Stimulated activated CD4-positive, alpha-beta T cell treated with anti-CD3 and anti-CD28 coated beads, Interleukin-2, amount 100 ng/mL, for 4 hours (primary cell): Measurements from ENCODE around the gene NHSL1.
A peak's percentile ranks its signal among the peaks of the same experiment; 100 is the strongest.
"Not testable (repeated sequence)": the region's sequence is repeated elsewhere in the genome, so short reads cannot be mapped to it uniquely, and the experiment has no call there.

ENCODE experiments used
- DNase-seq: peaks from one replicate; pipeline ENCODE4 v3.0.0-alpha.2; 2020; ENCODE audit warnings: low read depth

The NHSL1 gene

DNA sequence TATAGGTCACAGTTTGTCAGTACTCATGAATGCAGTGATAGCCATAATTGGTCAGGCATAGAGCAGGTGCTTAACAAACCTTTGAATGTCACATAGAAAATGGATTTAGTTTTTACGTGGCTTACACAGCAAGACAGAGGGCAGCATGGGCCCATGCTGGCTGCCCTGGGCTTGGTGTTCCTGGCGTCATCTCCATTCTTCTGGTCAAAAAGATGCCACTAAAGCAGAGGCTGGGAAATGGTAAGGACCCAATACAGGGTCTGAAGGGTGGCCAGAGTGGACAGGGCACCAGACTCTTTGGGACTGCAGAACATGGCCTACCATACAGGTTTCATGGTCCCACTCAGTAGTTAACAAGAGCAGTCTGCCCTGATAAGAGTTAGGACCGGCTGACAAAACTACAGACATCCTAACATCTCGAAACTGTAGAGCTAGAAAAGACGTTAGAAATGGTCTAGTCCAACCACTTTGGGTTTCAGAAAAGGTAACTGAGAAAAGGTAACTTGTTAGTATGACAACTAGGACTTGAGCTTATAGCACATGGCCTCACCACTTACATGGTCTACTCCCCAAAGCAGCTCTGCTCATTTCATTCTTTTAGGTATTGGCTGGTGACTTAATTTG lies 72.7 kb downstream of the NHSL1 start:
- no peak for DNase-seq

GRCh38 chr6:138425256-138425655 lies 74.0 kb downstream of the NHSL1 start:
- DNase-seq = not testable (repeated sequence)

DNA sequence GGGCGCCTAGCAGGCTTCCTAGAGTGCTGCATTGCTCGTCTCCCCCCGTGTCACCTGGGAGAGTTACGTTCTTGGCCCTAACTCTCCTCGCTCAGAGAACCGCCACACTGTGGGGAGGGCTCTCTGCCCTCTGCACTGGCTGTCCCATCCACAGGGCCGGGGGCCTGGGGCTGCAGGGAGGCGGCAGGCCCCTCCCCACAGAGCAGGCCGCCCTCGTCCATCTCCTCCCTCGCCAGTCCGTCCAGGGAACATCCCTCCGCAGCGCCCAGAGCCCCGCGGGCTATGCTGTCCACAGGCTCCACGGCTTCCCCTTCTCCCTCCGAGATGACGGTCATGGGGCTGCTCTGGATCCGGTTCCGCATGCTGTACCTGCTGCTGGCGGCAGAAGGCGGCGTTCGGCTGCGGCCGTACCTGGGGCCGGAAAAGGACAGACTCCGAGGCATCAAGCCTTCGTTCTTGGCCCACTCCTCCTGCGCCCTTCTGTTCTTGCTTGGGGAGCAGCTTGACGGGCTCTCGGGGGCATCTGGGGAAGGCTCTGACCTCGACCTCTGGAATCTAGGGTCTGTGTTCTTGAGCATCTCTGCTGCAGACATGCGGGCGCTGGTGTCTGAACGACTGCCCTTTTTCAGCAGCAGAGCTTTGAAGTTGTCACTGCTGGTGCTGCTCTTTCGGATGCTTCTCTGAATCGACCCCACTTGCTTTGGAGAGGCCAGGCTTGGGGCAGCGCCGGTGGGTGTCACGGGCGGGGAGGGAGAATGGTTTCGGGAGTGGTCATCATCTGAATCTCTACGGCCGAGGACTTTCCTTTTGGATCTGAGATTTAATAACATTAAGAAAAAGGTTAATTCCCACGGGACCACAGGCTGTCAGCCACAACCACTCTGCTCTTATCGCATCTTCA lies 75.0 kb downstream of the NHSL1 start:
- DNase-seq = no peak

GRCh38 chr6:138422861-138423260 lies 76.4 kb downstream of the NHSL1 start:
- DNase-seq = no peak

- no peak for DNase-seq
Measured at GRCh38 chr6:138421608-138422007, 77.7 kb downstream of the NHSL1 start.

GRCh38 chr6:138421089-138421488 lies 78.2 kb downstream of the NHSL1 start:
- DNase-seq = no peak

GRCh38 chr6:138420356-138420755 lies 78.9 kb downstream of the NHSL1 start:
- no peak for DNase-seq

- no peak for DNase-seq
Measured at GRCh38 chr6:138419766-138420165, 79.5 kb downstream of the NHSL1 start.

DNA sequence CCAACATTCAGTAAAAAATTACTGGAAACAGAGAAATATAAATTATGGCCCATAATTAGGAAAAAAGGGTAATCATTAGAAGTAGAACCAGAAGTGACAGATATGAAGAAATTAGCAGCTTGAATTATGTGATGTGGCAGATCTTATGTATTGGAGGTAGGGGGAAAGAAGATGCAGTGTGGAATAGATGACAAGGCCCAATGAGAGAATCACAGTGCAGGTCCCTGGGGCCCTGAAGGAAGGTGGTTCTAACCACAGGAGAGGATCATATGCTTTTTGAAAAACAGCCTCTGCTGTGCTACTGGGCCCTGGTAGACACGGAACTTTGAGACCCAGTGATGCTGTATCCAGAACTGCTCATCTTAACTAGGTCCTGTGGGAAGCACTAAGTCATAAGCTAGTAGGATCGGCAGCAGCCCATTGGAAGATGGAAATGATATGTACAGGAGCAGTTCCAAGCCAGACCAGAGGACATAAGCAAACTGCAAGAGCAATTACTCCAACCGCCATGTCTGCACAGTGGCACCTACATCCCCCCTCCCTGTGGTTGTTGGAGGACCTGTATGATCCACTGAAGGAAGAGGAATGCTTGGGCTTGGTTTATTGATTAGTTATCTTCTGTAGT lies 81.1 kb downstream of the NHSL1 start:
- DNase-seq = no peak

DNA sequence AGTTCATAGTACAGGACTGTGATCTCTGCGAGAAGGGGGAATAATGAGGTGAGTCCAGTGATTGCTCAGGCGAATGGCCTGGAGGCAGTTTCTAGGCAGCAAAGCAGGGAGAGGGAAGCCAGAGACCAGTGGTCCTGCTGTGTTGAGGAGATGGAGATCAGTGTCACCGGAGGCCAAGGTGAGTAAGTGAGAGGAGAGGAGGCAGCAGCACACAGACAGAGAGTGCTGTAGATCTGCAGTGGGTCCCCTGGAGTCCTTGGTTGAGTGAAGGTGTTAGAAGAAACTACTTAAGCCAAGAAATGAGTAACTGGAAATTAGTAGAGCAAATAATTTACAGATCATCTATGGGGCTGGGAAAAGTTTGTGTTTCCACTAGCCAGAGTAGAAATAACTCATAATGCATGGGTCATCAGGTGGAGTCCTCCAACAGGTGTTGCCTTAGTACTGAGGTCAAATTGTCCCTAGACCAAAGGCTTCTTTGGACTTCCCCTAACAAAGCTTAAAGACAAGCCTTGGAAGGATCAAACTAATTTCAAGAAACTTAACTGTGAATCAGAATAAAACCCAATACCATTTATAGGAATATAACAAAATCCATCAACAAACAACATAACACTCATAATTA lies 81.7 kb downstream of the NHSL1 start:
- no peak for DNase-seq

GRCh38 chr6:138416206-138416605 lies 83.1 kb downstream of the NHSL1 start:
- DNase-seq = no peak

DNA sequence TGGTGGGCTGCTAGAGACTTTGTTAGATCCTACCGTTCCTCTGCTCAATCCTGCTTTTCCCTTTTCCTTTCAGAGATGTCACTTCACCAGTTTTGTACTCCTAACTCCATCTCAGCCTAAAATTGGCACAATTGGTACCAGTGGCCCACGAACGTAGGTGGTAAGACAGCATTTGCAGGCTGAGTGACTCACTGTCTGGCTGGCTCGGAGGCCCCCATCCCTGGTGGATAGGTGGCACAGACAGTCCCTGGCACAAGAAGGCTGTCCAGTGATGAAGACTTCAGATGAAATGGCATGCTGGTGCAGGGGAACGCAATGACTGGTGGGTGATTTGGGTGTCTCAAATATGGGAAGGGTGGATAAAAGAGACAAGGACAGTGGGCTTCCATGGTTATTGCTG lies 84.2 kb downstream of the NHSL1 start:
- no peak for DNase-seq

GRCh38 chr6:138410972-138411880 lies 88.1 kb downstream of the NHSL1 start:
- no peak for DNase-seq

GRCh38 chr6:138410048-138410735 lies 89.1 kb downstream of the NHSL1 start:
- DNase-seq = no peak

- no peak for DNase-seq
Measured at GRCh38 chr6:138406443-138406842, 92.9 kb downstream of the NHSL1 start.

DNA sequence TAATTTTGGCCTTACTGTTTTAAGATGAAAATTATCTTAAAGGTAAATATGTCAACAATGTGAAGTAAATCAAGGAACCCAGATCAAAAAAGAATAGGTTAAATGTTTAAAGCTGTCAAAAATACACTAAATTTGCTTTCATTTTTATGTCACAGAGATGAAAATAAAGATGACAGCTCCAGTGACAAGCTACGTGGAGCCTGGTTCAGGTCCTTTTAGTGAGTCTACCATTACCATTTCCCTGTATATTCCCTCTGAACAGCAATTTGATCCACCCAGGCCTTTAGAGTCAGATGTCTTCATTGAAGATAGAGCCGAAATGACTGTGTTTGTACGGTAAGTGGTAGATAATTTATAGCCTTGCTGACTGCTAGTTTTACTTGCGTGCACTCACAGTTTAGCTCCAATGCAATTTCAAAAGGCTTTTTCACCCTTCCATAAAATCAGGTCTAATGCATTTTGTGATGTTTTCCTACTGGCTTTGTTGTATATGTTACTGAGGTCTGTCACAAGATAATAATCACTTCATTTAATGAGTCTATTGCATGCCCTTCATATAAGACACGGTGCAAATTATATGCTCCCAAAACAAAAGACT lies 93.4 kb downstream of the NHSL1 start:
- no peak for DNase-seq

GRCh38 chr6:138404666-138405337 lies 94.5 kb downstream of the NHSL1 start:
- DNase-seq = no peak

GRCh38 chr6:138403801-138404665 lies 95.3 kb downstream of the NHSL1 start, which contains the start of gene HEBP2:
Gene HEBP2, plus strand, starts transcription at chr6:138404223. Its CDS starts 273 bp downstream, at chr6:138404496.
- peak; percentile 91 for DNase-seq

DNA sequence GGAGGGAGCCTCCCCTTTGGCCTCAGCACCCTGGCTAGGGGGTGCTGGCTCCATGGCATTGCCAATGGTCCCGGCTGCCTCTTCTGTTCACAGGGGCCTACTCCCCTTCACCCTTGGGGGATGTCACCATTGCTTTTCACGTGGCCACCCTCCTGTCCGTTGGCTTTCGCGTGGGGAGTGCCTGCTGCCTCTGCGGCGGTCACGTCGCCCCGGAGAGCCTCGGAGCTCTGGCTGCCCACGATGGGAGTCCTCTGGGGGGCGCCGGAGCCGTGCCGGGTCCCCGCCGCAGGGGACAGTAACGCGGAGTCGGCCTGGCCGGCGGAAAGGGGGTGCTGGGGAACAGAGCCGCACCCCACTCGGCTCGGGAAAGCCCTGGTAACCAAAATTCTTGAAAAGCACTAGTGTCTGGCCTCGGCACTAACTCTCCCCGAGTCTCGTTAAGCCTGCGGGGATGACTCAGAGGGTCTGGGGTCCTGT lies 95.9 kb downstream of the NHSL1 start:
- DNase-seq = peak; percentile 2
